Measurements from ENCODE around the gene REP15. TPM values are rescaled to one million over a fixed set of nuclear protein-coding genes. Genes with fewer than 3 reads are reported as not detected.
"Not testable (repeated sequence)": the region's sequence is repeated elsewhere in the genome, so short reads cannot be mapped to it uniquely, and the experiment has no call there.

REP15 gene
- under 1 TPM in 1 of 2 donors, not detected in 1; 0.24 TPM for total RNA-seq

- H3K4me1 Mint-ChIP-seq, result no peaks in the 10 kb centered on the region
- H3K27ac Mint-ChIP-seq, result no peak within 1 kb of the TSS
- H3K36me3 Mint-ChIP-seq (ENCODE audit: low read depth), result no peaks in the 10 kb centered on the region
- H3K4me3 Mint-ChIP-seq, result no peak within 1 kb of the TSS
- H3K9me3 Mint-ChIP-seq, result no peaks in the 10 kb centered on the region
- peaks cover 9% of the 10 kb centered on the region for H3K27me3 Mint-ChIP-seq
- ATAC-seq (replicated peaks), result no peak
These were observed at the start of gene REP15 for GRCh38 chr12:27696293-27696652. REP15 (plus strand) TSS chr12:27696447; CDS start chr12:27696563, 116 bp downstream.

- H3K27ac Mint-ChIP-seq, result no peak overlapping the region
- H3K27me3 Mint-ChIP-seq, result no peaks in the 10 kb centered on the region
- no peaks in the 10 kb centered on the region for H3K9me3 Mint-ChIP-seq
- no peak overlapping the region for H3K4me3 Mint-ChIP-seq
- ATAC-seq (replicated peaks), result no peak
- H3K36me3 Mint-ChIP-seq (ENCODE audit: low read depth), result no peaks in the 10 kb centered on the region
- peaks cover 3% of the 10 kb centered on the region for H3K4me1 Mint-ChIP-seq
These were observed 46.2 kb upstream of the REP15 start for GRCh38 chr12:27650011-27650410.

- Mint-ChIP-seq H3K9me3 (no peaks in the 10 kb centered on the region), H3K4me1 (peaks cover 3% of the 10 kb centered on the region), H3K27ac (no peak overlapping the region), H3K27me3 (no peaks in the 10 kb centered on the region), H3K36me3 (ENCODE audit: low read depth) (no peaks in the 10 kb centered on the region), H3K4me3 (no peak overlapping the region)
- ATAC-seq (replicated peaks), result no peak
These were observed 45.0 kb upstream of the REP15 start for GRCh38 chr12:27651201-27651600.

GRCh38 chr12:27652174-27652763 is 44.0 kb upstream of the REP15 start:
- Mint-ChIP-seq H3K4me1 (peaks cover 3% of the 10 kb centered on the region), H3K36me3 (ENCODE audit: low read depth) (no peaks in the 10 kb centered on the region), H3K27me3 (no peaks in the 10 kb centered on the region), H3K27ac (no peak overlapping the region), H3K4me3 (no peak overlapping the region), H3K9me3 (no peaks in the 10 kb centered on the region)
- no peak for ATAC-seq (replicated peaks)

- H3K36me3 Mint-ChIP-seq (ENCODE audit: low read depth), result no peaks in the 10 kb centered on the region
- ATAC-seq (replicated peaks), result no peak
- H3K27me3 Mint-ChIP-seq, result no peaks in the 10 kb centered on the region
- peaks cover 3% of the 10 kb centered on the region for H3K4me1 Mint-ChIP-seq
- H3K4me3 Mint-ChIP-seq, result no peak overlapping the region
- H3K27ac Mint-ChIP-seq, result no peak overlapping the region
- no peaks in the 10 kb centered on the region for H3K9me3 Mint-ChIP-seq
These were observed 42.6 kb upstream of the REP15 start for GRCh38 chr12:27653661-27654060.

- ATAC-seq (replicated peaks), result not testable (repeated sequence)
These were observed 40.8 kb upstream of the REP15 start for GRCh38 chr12:27655476-27655875.

GRCh38 chr12:27657296-27657695 is 39.0 kb upstream of the REP15 start:
- H3K36me3 Mint-ChIP-seq (ENCODE audit: low read depth), result no peaks in the 10 kb centered on the region
- H3K4me1 Mint-ChIP-seq, result peaks cover 3% of the 10 kb centered on the region
- H3K4me3 Mint-ChIP-seq, result no peak overlapping the region
- H3K27me3 Mint-ChIP-seq, result no peaks in the 10 kb centered on the region
- ATAC-seq (replicated peaks), result no peak
- H3K27ac Mint-ChIP-seq, result no peak overlapping the region
- H3K9me3 Mint-ChIP-seq, result no peaks in the 10 kb centered on the region

More at GRCh38 chr12:27655476-27655875, 40.8 kb upstream of the REP15 start:
- H3K4me3 Mint-ChIP-seq; H3K4me1 Mint-ChIP-seq; H3K27me3 Mint-ChIP-seq; H3K9me3 Mint-ChIP-seq; H3K36me3 Mint-ChIP-seq (ENCODE audit: low read depth); H3K27ac Mint-ChIP-seq: not testable (repeated sequence)

GRCh38 chr12:27665704-27666103 is 30.5 kb upstream of the REP15 start:
- no peak for ATAC-seq (replicated peaks)
- H3K9me3 Mint-ChIP-seq, result no peaks in the 10 kb centered on the region
- H3K27ac Mint-ChIP-seq, result no peak overlapping the region
- no peaks in the 10 kb centered on the region for H3K27me3 Mint-ChIP-seq
- no peaks in the 10 kb centered on the region for H3K4me1 Mint-ChIP-seq
- H3K4me3 Mint-ChIP-seq, result no peak overlapping the region
- H3K36me3 Mint-ChIP-seq (ENCODE audit: low read depth), result no peaks in the 10 kb centered on the region

GRCh38 chr12:27666510-27666909 is 29.7 kb upstream of the REP15 start:
- no peaks in the 10 kb centered on the region for H3K9me3 Mint-ChIP-seq
- H3K4me3 Mint-ChIP-seq, result no peak overlapping the region
- no peak for ATAC-seq (replicated peaks)
- no peaks in the 10 kb centered on the region for H3K4me1 Mint-ChIP-seq
- H3K36me3 Mint-ChIP-seq (ENCODE audit: low read depth), result no peaks in the 10 kb centered on the region
- no peak overlapping the region for H3K27ac Mint-ChIP-seq
- H3K27me3 Mint-ChIP-seq, result no peaks in the 10 kb centered on the region

GRCh38 chr12:27667540-27667939 is 28.7 kb upstream of the REP15 start:
- Mint-ChIP-seq H3K4me1 (no peaks in the 10 kb centered on the region), H3K27ac (no peak overlapping the region), H3K4me3 (no peak overlapping the region), H3K9me3 (no peaks in the 10 kb centered on the region), H3K27me3 (no peaks in the 10 kb centered on the region), H3K36me3 (ENCODE audit: low read depth) (no peaks in the 10 kb centered on the region)
- ATAC-seq (replicated peaks), result peak; percentile 98

GRCh38 chr12:27672051-27672450 is 24.2 kb upstream of the REP15 start:
- H3K4me3 Mint-ChIP-seq, result no peak overlapping the region
- no peak for ATAC-seq (replicated peaks)
- no peaks in the 10 kb centered on the region for H3K9me3 Mint-ChIP-seq
- H3K27me3 Mint-ChIP-seq, result no peaks in the 10 kb centered on the region
- no peaks in the 10 kb centered on the region for H3K36me3 Mint-ChIP-seq (ENCODE audit: low read depth)
- H3K27ac Mint-ChIP-seq, result no peak overlapping the region
- H3K4me1 Mint-ChIP-seq, result no peaks in the 10 kb centered on the region

GRCh38 chr12:27672643-27673042 is 23.6 kb upstream of the REP15 start:
- no peak for ATAC-seq (replicated peaks)
- Mint-ChIP-seq H3K27ac (no peak overlapping the region), H3K4me3 (no peak overlapping the region)

GRCh38 chr12:27673101-27673718 is 23.0 kb upstream of the REP15 start:
- Mint-ChIP-seq H3K4me3 (no peak overlapping the region), H3K36me3 (ENCODE audit: low read depth) (no peaks in the 10 kb centered on the region)

More at GRCh38 chr12:27672643-27673042, 23.6 kb upstream of the REP15 start:
- H3K36me3 Mint-ChIP-seq (ENCODE audit: low read depth), result no peaks in the 10 kb centered on the region
- no peaks in the 10 kb centered on the region for H3K27me3 Mint-ChIP-seq
- no peaks in the 10 kb centered on the region for H3K9me3 Mint-ChIP-seq
- no peaks in the 10 kb centered on the region for H3K4me1 Mint-ChIP-seq

GRCh38 chr12:27674989-27675388 is 21.3 kb upstream of the REP15 start:
- no peaks in the 10 kb centered on the region for H3K9me3 Mint-ChIP-seq
- ATAC-seq (replicated peaks), result no peak
- no peaks in the 10 kb centered on the region for H3K4me1 Mint-ChIP-seq
- H3K4me3 Mint-ChIP-seq, result no peak overlapping the region
- no peaks in the 10 kb centered on the region for H3K27me3 Mint-ChIP-seq
- H3K27ac Mint-ChIP-seq, result no peak overlapping the region
- H3K36me3 Mint-ChIP-seq (ENCODE audit: low read depth), result no peaks in the 10 kb centered on the region

More at GRCh38 chr12:27673101-27673718, 23.0 kb upstream of the REP15 start:
- Mint-ChIP-seq H3K27me3 (no peaks in the 10 kb centered on the region), H3K4me1 (no peaks in the 10 kb centered on the region), H3K27ac (no peak overlapping the region), H3K9me3 (no peaks in the 10 kb centered on the region)
- no peak for ATAC-seq (replicated peaks)

GRCh38 chr12:27680619-27681018 is 15.6 kb upstream of the REP15 start:
- Mint-ChIP-seq H3K36me3 (ENCODE audit: low read depth) (no peaks in the 10 kb centered on the region), H3K27ac (no peak overlapping the region), H3K4me1 (no peaks in the 10 kb centered on the region), H3K4me3 (no peak overlapping the region), H3K27me3 (no peaks in the 10 kb centered on the region), H3K9me3 (no peaks in the 10 kb centered on the region)
- ATAC-seq (replicated peaks), result no peak
